IMR-90 (cell line): Measurements from ENCODE around the gene TK1. TPM values are rescaled to one million over a fixed set of nuclear protein-coding genes. Genes with fewer than 3 reads are reported as not detected.

Experiments used
- ATAC-seq: fragments of 200-7000 bp; cut with Tn5 transposase; 2 replicates; pipeline ENCODE4 v1.9.1; 2020; ENCODE audit warnings: low read depth, mild to moderate bottlenecking, moderate library complexity
- BruUV-seq: library from RNA; stranded (reverse); fragments of 400-500 nt; replicated peaks from 2 replicates; lab custom pipeline; 2021; lab: Mats Ljungman, UMichigan
- CTCF ChIA-PET: fragments of 300-600 bp; formaldehyde crosslinking; extraction: SDS; loops from one replicate; lab custom pipeline; 2021; ENCODE audit warnings: antibody characterized with exemption; lab: Yijun Ruan, JAX
- POLR2A ChIA-PET: fragments of 300-600 bp; sonication (Branson Sonifier 250); formaldehyde crosslinking; loops from one replicate; lab custom pipeline; 2022; ENCODE audit warnings: antibody characterized with exemption; ENCODE audit not compliant: unreplicated experiment; lab: Charles Lee
- DNase-seq: peaks from one replicate; pipeline ENCODE4 v3.0.0; 2013
- H2AFZ ChIP-seq: replicated peaks from 2 replicates; pipeline ENCODE3; 2013; ENCODE audit warnings: low read length, mild to moderate bottlenecking; ENCODE audit not compliant: poor library complexity
- H2AK5ac ChIP-seq: 2 replicates; pipeline ENCODE4 v1.6.1; 2013; ENCODE audit warnings: low read depth, low read length, inconsistent platforms
- H2AK9ac ChIP-seq: replicated peaks from 2 replicates; pipeline ENCODE3; 2013; ENCODE audit warnings: mild to moderate bottlenecking, low read depth, low read length, moderate library complexity; ENCODE audit not compliant: poor library complexity
- H2BK120ac ChIP-seq: 2 replicates; pipeline ENCODE4 v1.6.1; 2013; ENCODE audit warnings: low read depth, low read length, inconsistent platforms
- H2BK15ac ChIP-seq: 3 replicates; pipeline ENCODE4 v1.6.1; 2013; ENCODE audit warnings: low read depth, low read length, inconsistent platforms
- H2BK20ac ChIP-seq: 2 replicates; pipeline ENCODE4 v1.6.1; 2013; ENCODE audit warnings: low read depth, mild to moderate bottlenecking, inconsistent platforms, low read length, moderate library complexity
- H2BK5ac ChIP-seq: 2 replicates; pipeline ENCODE4 v1.6.1; 2013; ENCODE audit warnings: mild to moderate bottlenecking, low read depth, low read length, inconsistent platforms; ENCODE audit not compliant: poor library complexity, severe bottlenecking
- H3K14ac ChIP-seq: replicated peaks from 2 replicates; pipeline ENCODE4 v1.6.1; 2013; ENCODE audit warnings: low read depth, low read length, inconsistent platforms
- H3K18ac ChIP-seq: 2 replicates; pipeline ENCODE4 v1.6.1; 2013; ENCODE audit warnings: low read depth, low read length, control low read depth
- H3K23ac ChIP-seq: 2 replicates; pipeline ENCODE4 v1.6.1; 2013; ENCODE audit warnings: low read depth, low read length, inconsistent platforms
- H3K27ac ChIP-seq: 2 replicates; pipeline ENCODE4 v1.5.1; 2013; ENCODE audit warnings: mild to moderate bottlenecking, control low read depth, low read length; ENCODE audit not compliant: insufficient read depth
- H3K27me3 ChIP-seq: 2 replicates; pipeline ENCODE4 v1.6.1; 2013; ENCODE audit warnings: low read length; ENCODE audit not compliant: control insufficient read depth, insufficient read depth
- H3K36me3 ChIP-seq: 2 replicates; pipeline ENCODE4 v1.6.1; 2013; ENCODE audit warnings: low read length, mixed read lengths; ENCODE audit not compliant: control insufficient read depth, insufficient read depth
- H3K4ac ChIP-seq: 2 replicates; pipeline ENCODE4 v1.6.1; 2013; ENCODE audit warnings: low read depth, low read length, inconsistent platforms
- H3K4me1 ChIP-seq: 2 replicates; pipeline ENCODE4 v1.6.1; 2013; ENCODE audit warnings: low read length, mixed read lengths; ENCODE audit not compliant: control insufficient read depth, insufficient read depth
- H3K4me2 ChIP-seq: 2 replicates; pipeline ENCODE4 v1.6.1; 2013; ENCODE audit warnings: low read depth, mild to moderate bottlenecking, control low read depth, low read length, moderate library complexity
- H3K4me3 ChIP-seq: 2 replicates; pipeline ENCODE4 v1.5.1; 2013; ENCODE audit warnings: low read depth, mild to moderate bottlenecking, control low read depth, low read length, moderate library complexity; ENCODE audit not compliant: insufficient read depth
- H3K56ac ChIP-seq: 2 replicates; pipeline ENCODE4 v1.6.1; 2013; ENCODE audit warnings: low read length, inconsistent platforms; ENCODE audit not compliant: insufficient read depth; ENCODE audit errors: extremely low read depth
- H3K79me1 ChIP-seq, 2 experiments: 2 replicates each; pipeline ENCODE4 v1.6.1; 2013; ENCODE audit warnings: low read length in 2 of 2, inconsistent platforms in 1 of 2, low read depth in 1 of 2
- H3K9ac ChIP-seq: 2 replicates; pipeline ENCODE4 v1.6.1; 2013; ENCODE audit warnings: low read depth, low read length, control low read depth
- H3K9me1 ChIP-seq: 2 replicates; pipeline ENCODE4 v1.6.1; 2013; ENCODE audit warnings: low read length, inconsistent platforms; ENCODE audit not compliant: insufficient read depth
- H3K9me3 ChIP-seq: 2 replicates; pipeline ENCODE4 v1.6.1; 2013; ENCODE audit warnings: low read length; ENCODE audit not compliant: control insufficient read depth, insufficient read depth
- H4K20me1 ChIP-seq: 2 replicates; pipeline ENCODE4 v1.6.1; 2013; ENCODE audit warnings: low read length, inconsistent platforms; ENCODE audit not compliant: insufficient read depth
- H4K5ac ChIP-seq: 2 replicates; pipeline ENCODE4 v1.6.1; 2013; ENCODE audit warnings: mild to moderate bottlenecking, low read depth, low read length, control low read depth
- H4K8ac ChIP-seq, 2 experiments: 2 replicates each; pipeline ENCODE4 v1.6.1; 2013; ENCODE audit warnings: low read depth in 2 of 2, low read length in 2 of 2, control low read depth in 1 of 2, inconsistent platforms in 1 of 2
- H4K91ac ChIP-seq: 2 replicates; pipeline ENCODE4 v1.6.1; 2013; ENCODE audit warnings: low read depth, low read length, inconsistent platforms; ENCODE audit not compliant: insufficient read depth
- FOS ChIP-seq: fragments of 150-350 bp; IDR thresholded peaks from 2 replicates; pipeline ENCODE4 v1.6.1; 2016; ENCODE audit warnings: low read depth, low read length
- MAZ ChIP-seq: IDR thresholded peaks from 2 replicates; pipeline ENCODE4 v1.6.1; 2012; ENCODE audit warnings: low read depth, mild to moderate bottlenecking, low read length, improper control_type of control experiment, moderate library complexity, borderline replicate concordance
- POLR2A ChIP-seq: IDR thresholded peaks from 2 replicates; pipeline ENCODE4 v1.6.1; 2012; ENCODE audit warnings: mild to moderate bottlenecking, low read depth, low read length
- SMC3 ChIP-seq: fragments of 150-350 bp; IDR thresholded peaks from 2 replicates; pipeline ENCODE4 v1.6.1; 2016; ENCODE audit warnings: low read depth, mild to moderate bottlenecking, antibody characterized with exemption, low read length, moderate library complexity
- USF2 ChIP-seq: fragments of 150-350 bp; IDR thresholded peaks from 2 replicates; pipeline ENCODE4 v1.6.1; 2017; ENCODE audit warnings: mild to moderate bottlenecking, antibody characterized with exemption, low read length, low read depth
- WGBS, 2 experiments: methylation state at CpG; one replicate each; pipeline versions ENCODE4 v1.1.5 to v1.1.7; 2013; ENCODE audit warnings: missing lambda C conversion rate in 2 of 2; ENCODE audit not compliant: insufficient read length in 1 of 2; ENCODE audit errors: extremely low coverage in 2 of 2; 5-methylcytosine and 5-hydroxymethylcytosine counted together
- dilution Hi-C: fragments of 300-500 bp; cut with HindIII; formaldehyde crosslinking; loops from one replicate; pipeline ENCODE4 v1.14.3; 2018; ENCODE audit warnings: low sequenced_read_pairs; ENCODE audit not compliant: unreplicated experiment
- in situ Hi-C: fragments of 300-500 bp; cut with MboI; formaldehyde crosslinking; loops from 3 replicates; pipeline ENCODE4 v1.14.3; 2019; ENCODE audit warnings: low sequenced_read_pairs, inconsistent platforms, mixed read lengths
- intact Hi-C: fragments of 100-400 bp; cut with micrococcal nuclease; formaldehyde crosslinking; loops from 2 replicates; pipeline ENCODE4 v1.10.0; 2022
- polyA plus RNA-seq, 3 experiments: library from polyadenylated mRNA; depleted of rRNA; stranded (reverse); fragments of >200 nt; gene quantifications; 2 replicates each; pipeline ENCODE4 v1.2.3, GENCODE V29; 2012; ENCODE audit warnings: low replicate concordance in 1 of 3
- total RNA-seq: library from RNA; depleted of rRNA; stranded (reverse); fragments of >200 nt; gene quantifications from 2 replicates; pipeline ENCODE4 v1.2.3, GENCODE V29; 2012

Gene TK1
- total and polyA plus RNA-seq, 2 of the 4 experiments (the other 2 are of a cell fraction), result 150 to 219 TPM

GRCh38 chr17:78223061-78223460, 36.2 kb upstream of the TK1 start:
- no peak for ATAC-seq
- H3K4me1 ChIP-seq, result no peaks in the 10 kb centered on the region

More at GRCh38 chr17:78223061-78223460, 36.2 kb upstream of the TK1 start:
- ChIA-PET POLR2A (no interaction called here), CTCF (no interaction called here)
- no peak overlapping the region for H3K9ac ChIP-seq
- no peak overlapping the region for H2AK5ac ChIP-seq
- no peak overlapping the region for H3K27ac ChIP-seq
- H3K56ac ChIP-seq, result no peak overlapping the region
- no peak overlapping the region for H2BK20ac ChIP-seq
- no peak for DNase-seq
- no peaks in the 10 kb centered on the region for H3K9me3 ChIP-seq
- TF ChIP-seq SMC3 (no peak), POLR2A (no peak), USF2 (no peak), MAZ (no peak), FOS (no peak)
- BruUV-seq, result no TSS peak
- no peak overlapping the region for H2BK120ac ChIP-seq
- no peak overlapping the region for H3K4me3 ChIP-seq
- H2BK5ac ChIP-seq, result no peak overlapping the region
- H4K91ac ChIP-seq, result no peak overlapping the region
- no peak overlapping the region for H3K14ac ChIP-seq
- H3K36me3 ChIP-seq, result peaks cover 3% of the 10 kb centered on the region; the same call in 1 of the 2 replicates
- no peaks in the 10 kb centered on the region; the same call in 1 of the 2 replicates for H4K20me1 ChIP-seq
- no peak overlapping the region for H3K18ac ChIP-seq
- intact Hi-C loops, result no loop called here
- no peak overlapping the region for H2AK9ac ChIP-seq
- H3K23ac ChIP-seq, result no peak overlapping the region
- H3K4ac ChIP-seq, result no peak overlapping the region
- no peak overlapping the region for H2AFZ ChIP-seq
- no peaks in the 10 kb centered on the region for H3K9me1 ChIP-seq
- in situ Hi-C loops, result no loop called here
- dilution Hi-C loops, result no loop called here
- H4K5ac ChIP-seq, result no peak overlapping the region
- WGBS, 2 experiments, result no CpG with 5 or more reads among the region's 4 CpGs
- H2BK15ac ChIP-seq, result no peak overlapping the region
- no peaks in the 10 kb centered on the region for H3K27me3 ChIP-seq
- H3K4me2 ChIP-seq, result no peak overlapping the region
- H4K8ac ChIP-seq, result no peak overlapping the region
- peaks cover 0 to 14% of the 10 kb centered on the region in 2 experiments; a peak in 3 of 4 replicates for H3K79me1 ChIP-seq
